Spleen (tissue), 7 donors: ENCODE data around the gene PPP3CA.

Experiments used
- CTCF ChIP-seq, 11 experiments: fragments of 200-600 bp in 7 of 11; fragments of 450-650 bp in 4 of 11; sonication (generic) in 4 of 11; IDR thresholded peaks in 8 of 11; conservative IDR thresholded peaks in 3 of 11; 1 replicate in 7 of 11; 2 replicates in 4 of 11; pipeline versions ENCODE4 v1.4.0 to v1.8.0; 2016 to 2021; ENCODE audit warnings: antibody characterized with exemption in 11 of 11, inconsistent platforms in 4 of 11, mild to moderate bottlenecking in 1 of 11
- POLR2A ChIP-seq, 3 donors: fragments of 450-650 bp; IDR thresholded peaks; one replicate each; pipeline ENCODE4 v1.5.1; 2017; ENCODE audit warnings: antibody characterized with exemption in 3 of 3, mild to moderate bottlenecking in 1 of 3
- POLR2AphosphoS5 ChIP-seq, 3 donors: sonication (generic); formaldehyde crosslinking; IDR thresholded peaks; one replicate each; pipeline ENCODE4 v1.5.1; 2017; ENCODE audit warnings: antibody characterized with exemption in 3 of 3
- donor health status: DM: no; HTN: no; CAD: no; lungs with moderate emphysema.
- donor health status: DM: no; HTN: no; CAD: no.
- donor health status: DM: no; HTN: no; CAD: no.

- TF ChIP-seq CTCF (IDR thresholded peaks at IDR 0.05 in 8 of 11, conservative IDR thresholded peaks at IDR 0.05 in 3 of 11) (no peak), POLR2AphosphoS5 (IDR thresholded peaks at IDR 0.05) (no peak), POLR2A (IDR thresholded peaks at IDR 0.05) (no peak)
These were observed 220.0 kb downstream of the PPP3CA start for GRCh38 chr4:101127176-101127790.
